SK-N-MC (cell line): ENCODE results near the gene KRTAP3-2.

Experiments
- DNase-seq: peaks from one replicate; pipeline ENCODE4 v3.0.0-alpha.2; 2011; ENCODE audit warnings: low read depth, low spot score
- H3K27ac ChIP-seq: fragments of 200-600 bp; sonication (generic); 2 replicates; pipeline ENCODE4 v1.5.1; 2016; ENCODE audit warnings: mixed run types
- H3K36me3 ChIP-seq: fragments of 200-600 bp; sonication (generic); 2 replicates; pipeline ENCODE4 v1.6.1; 2017; ENCODE audit warnings: antibody characterized with exemption, low read length, mixed read lengths; ENCODE audit not compliant: insufficient read depth
- H3K4me3 ChIP-seq: fragments of 200-600 bp; sonication (generic); 2 replicates; pipeline ENCODE4 v1.5.1; 2016
- H3K9ac ChIP-seq: fragments of 200-600 bp; sonication (generic); 2 replicates; pipeline ENCODE4 v1.8.0; 2017; ENCODE audit warnings: mixed run types, mixed read lengths; ENCODE audit not compliant: insufficient read length
- H3K9me3 ChIP-seq: fragments of 200-600 bp; sonication (generic); 2 replicates; pipeline ENCODE4 v1.6.1; 2017; ENCODE audit warnings: low read depth, mild to moderate bottlenecking, antibody characterized with exemption, low read length, moderate library complexity, mixed read lengths
- EZH2 ChIP-seq: fragments of 200-600 bp; sonication (generic); IDR thresholded peaks from one replicate; pipeline ENCODE4 v1.6.1; 2017; ENCODE audit warnings: antibody characterized with exemption
- FOXP2 ChIP-seq: optimal IDR thresholded peaks from 2 replicates; pipeline ENCODE3; 2011; ENCODE audit warnings: mild to moderate bottlenecking, moderate library complexity; ENCODE audit not compliant: insufficient read depth; ENCODE audit errors: extremely low read length, control extremely low read depth
- POLR2AphosphoS5 ChIP-seq: IDR thresholded peaks from 2 replicates; pipeline ENCODE4 v1.6.1; 2012; ENCODE audit warnings: mild to moderate bottlenecking, low read depth, low read length, borderline replicate concordance

KRTAP3-2 gene

DNA sequence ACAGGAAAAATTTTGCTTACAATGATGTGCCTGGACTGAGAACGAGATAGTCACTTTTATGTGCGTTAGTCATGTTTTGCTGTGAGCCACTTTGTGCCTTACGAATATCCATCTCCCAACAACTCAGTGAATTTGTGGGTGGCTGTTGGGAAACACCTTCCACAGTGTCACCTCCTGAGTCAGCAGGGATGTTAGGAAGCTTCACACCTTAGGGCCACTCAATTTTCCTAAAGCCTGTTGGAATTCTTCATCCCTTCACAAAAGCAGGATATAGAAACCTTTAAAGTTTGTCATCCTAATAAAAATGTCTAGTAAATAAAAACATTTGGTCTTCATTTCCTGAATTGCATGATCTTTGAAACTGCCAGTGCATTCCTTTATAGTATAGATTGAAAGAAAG is 13.5 kb upstream of the KRTAP3-2 start:
- peak overlapping the region; percentile 23; the same call in 1 of the 2 replicates for H3K4me3 ChIP-seq
- no peak overlapping the region for H3K9ac ChIP-seq
- no peaks in the 10 kb centered on the region for H3K9me3 ChIP-seq
- TF ChIP-seq EZH2 (no peak), POLR2AphosphoS5 (no peak), FOXP2 (no peak)
- peak overlapping the region; percentile 95 for H3K27ac ChIP-seq
- H3K36me3 ChIP-seq = no peaks in the 10 kb centered on the region
- peak; percentile 37 for DNase-seq

- no peak for DNase-seq
- H3K9ac ChIP-seq = no peak overlapping the region
- peak overlapping the region; percentile 95 for H3K27ac ChIP-seq
- TF ChIP-seq EZH2 = no peak
- TF ChIP-seq POLR2AphosphoS5 = no peak
- TF ChIP-seq FOXP2 = no peak
- H3K4me3 ChIP-seq = peak overlapping the region; percentile 23; the same call in 1 of the 2 replicates
- H3K9me3 ChIP-seq = no peaks in the 10 kb centered on the region
- no peaks in the 10 kb centered on the region for H3K36me3 ChIP-seq
Measured at GRCh38 chr17:41012326-41013120, 12.8 kb upstream of the KRTAP3-2 start.

- Histone ChIP-seq H3K9me3 (no peaks in the 10 kb centered on the region), H3K27ac (peak overlapping the region; percentile 56; the same call in 1 of the 2 replicates), H3K36me3 (no peaks in the 10 kb centered on the region), H3K9ac (no peak overlapping the region), H3K4me3 (no peak overlapping the region)
- no peak for TF ChIP-seq POLR2AphosphoS5
- no peak for TF ChIP-seq FOXP2
- no peak for TF ChIP-seq EZH2
- DNase-seq = no peak
Measured at GRCh38 chr17:41010441-41010840, 10.7 kb upstream of the KRTAP3-2 start.

DNA sequence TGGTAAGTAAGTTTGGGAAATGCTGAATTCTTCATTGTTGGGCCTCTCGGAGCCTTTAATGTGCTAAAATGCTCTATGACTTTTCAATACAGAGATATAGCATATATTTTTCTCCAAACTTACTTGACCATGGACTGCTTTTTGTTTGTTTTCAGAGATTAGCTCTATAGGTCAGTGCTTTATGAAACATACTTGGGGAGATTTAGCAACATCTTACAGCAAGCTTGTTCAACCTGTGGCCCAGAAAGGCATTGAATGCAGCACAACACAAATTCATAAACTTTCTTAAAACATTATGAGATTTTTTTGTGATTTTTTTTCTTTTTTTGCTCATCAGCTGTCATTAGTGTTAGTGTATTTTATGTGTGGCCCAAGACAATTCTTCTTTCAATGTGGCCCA is 10.2 kb upstream of the KRTAP3-2 start:
- Histone ChIP-seq H3K9me3 (no peaks in the 10 kb centered on the region), H3K27ac (peak overlapping the region; percentile 56; the same call in 1 of the 2 replicates), H3K36me3 (no peaks in the 10 kb centered on the region), H3K4me3 (no peak overlapping the region), H3K9ac (no peak overlapping the region)
- DNase-seq = no peak
- TF ChIP-seq FOXP2 (no peak), POLR2AphosphoS5 (no peak), EZH2 (no peak)

DNA sequence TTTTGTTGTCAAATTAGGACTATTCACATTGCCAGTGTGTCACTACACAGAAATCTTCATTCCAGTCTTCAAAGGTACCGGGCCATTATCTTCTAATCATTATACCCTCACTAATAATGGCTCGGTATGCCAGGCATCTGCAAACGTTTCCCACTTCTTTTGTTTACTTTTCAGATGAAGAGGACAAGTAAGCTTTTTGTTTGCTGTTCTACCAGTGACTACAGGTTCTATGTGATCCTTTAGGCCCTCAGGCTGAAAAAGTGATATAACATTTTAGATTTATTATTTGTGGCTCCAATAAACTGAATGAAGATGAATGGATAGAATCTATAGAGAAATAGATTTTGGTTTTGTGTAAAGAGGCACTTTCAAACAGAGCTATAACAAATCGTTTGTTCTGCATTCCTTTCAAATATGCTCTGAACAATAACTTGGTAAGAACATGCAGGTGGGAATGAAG is 9.6 kb upstream of the KRTAP3-2 start:
- no peak for DNase-seq
- Histone ChIP-seq H3K27ac (peak overlapping the region; percentile 56; the same call in 1 of the 2 replicates), H3K9me3 (no peaks in the 10 kb centered on the region), H3K36me3 (no peaks in the 10 kb centered on the region), H3K9ac (no peak overlapping the region), H3K4me3 (no peak overlapping the region)
- no peak for TF ChIP-seq POLR2AphosphoS5
- TF ChIP-seq FOXP2 = no peak
- no peak for TF ChIP-seq EZH2

GRCh38 chr17:41008811-41009210 is 9.1 kb upstream of the KRTAP3-2 start, which contains the start of gene KRTAP3-1:
TSS of gene KRTAP3-1 (minus strand) at chr17:41009128. CDS start at chr17:41009074, 54 bp downstream.
- DNase-seq = no peak
- H3K9me3 ChIP-seq = no peaks in the 10 kb centered on the region
- no peak within 1 kb of the TSS for H3K9ac ChIP-seq
- peak within 1 kb of the TSS; percentile 56; the same call in 1 of the 2 replicates for H3K27ac ChIP-seq
- TF ChIP-seq POLR2AphosphoS5 (no peak), EZH2 (no peak), FOXP2 (no peak)
- H3K4me3 ChIP-seq = no peak within 1 kb of the TSS
- no peaks in the 10 kb centered on the region for H3K36me3 ChIP-seq

- TF ChIP-seq EZH2 (no peak), FOXP2 (no peak), POLR2AphosphoS5 (no peak)
- DNase-seq = no peak
Measured at GRCh38 chr17:41004397-41004796, 4.7 kb upstream of the KRTAP3-2 start.

DNA sequence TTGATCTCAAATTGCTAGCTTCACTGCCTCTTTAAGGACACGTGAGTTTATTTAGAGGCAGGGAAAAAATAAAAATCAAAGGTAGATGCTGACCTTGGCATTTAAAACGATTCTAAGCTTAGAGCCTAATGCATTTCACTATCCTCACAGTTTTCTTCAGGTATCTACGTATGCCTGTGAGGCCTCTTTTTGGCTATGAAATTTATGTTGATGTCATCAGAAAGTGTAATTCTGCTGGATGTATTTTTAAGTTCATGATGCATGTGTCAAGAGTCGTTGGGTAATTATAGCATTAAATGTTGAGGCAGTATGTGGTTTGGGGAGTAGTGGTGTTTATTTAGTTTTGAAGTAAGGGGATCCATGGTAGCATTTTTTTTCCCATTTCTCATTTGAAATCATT is 4.2 kb upstream of the KRTAP3-2 start:
- no peaks in the 10 kb centered on the region for H3K9me3 ChIP-seq
- no peak for DNase-seq
- no peak overlapping the region for H3K27ac ChIP-seq
- TF ChIP-seq EZH2 = no peak
- TF ChIP-seq FOXP2 = no peak
- TF ChIP-seq POLR2AphosphoS5 = no peak
- H3K9ac ChIP-seq = no peak overlapping the region
- H3K4me3 ChIP-seq = no peak overlapping the region
- H3K36me3 ChIP-seq = no peaks in the 10 kb centered on the region

More at GRCh38 chr17:41004397-41004796, 4.7 kb upstream of the KRTAP3-2 start:
- Histone ChIP-seq H3K4me3 (no peak overlapping the region), H3K9ac (no peak overlapping the region), H3K9me3 (no peaks in the 10 kb centered on the region), H3K27ac (no peak overlapping the region), H3K36me3 (no peaks in the 10 kb centered on the region)

DNA sequence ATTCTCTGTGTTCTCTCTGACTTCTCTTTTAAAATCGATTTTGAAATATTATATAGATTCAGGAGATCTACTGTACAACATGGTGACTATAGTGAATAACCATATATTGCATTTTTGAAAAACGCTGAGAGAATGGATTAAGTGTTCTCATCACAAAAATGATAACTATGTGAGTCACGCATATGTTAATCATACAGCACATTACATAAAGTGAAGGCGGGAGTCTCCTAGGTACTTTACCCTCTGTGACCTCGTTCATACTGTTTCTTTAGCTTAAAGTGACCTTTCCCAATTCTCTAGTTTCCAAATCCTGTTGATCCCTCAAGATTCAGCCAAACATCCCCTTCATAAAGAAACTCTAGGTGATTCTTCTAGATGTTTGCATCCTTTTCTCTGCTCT is 3.1 kb upstream of the KRTAP3-2 start:
- no peak for DNase-seq

More for the DNA sequence above, 3.1 kb upstream of the KRTAP3-2 start:
- no peak overlapping the region for H3K4me3 ChIP-seq
- no peaks in the 10 kb centered on the region for H3K9me3 ChIP-seq
- H3K27ac ChIP-seq = no peak overlapping the region
- TF ChIP-seq POLR2AphosphoS5 (no peak), FOXP2 (no peak), EZH2 (no peak)
- no peaks in the 10 kb centered on the region for H3K36me3 ChIP-seq
- H3K9ac ChIP-seq = no peak overlapping the region
